ENCODE results near the gene CIAO2B.
A peak's percentile ranks its signal among the peaks of the same experiment; 100 is the strongest.
"Not testable (repeated sequence)": the region's sequence is repeated elsewhere in the genome, so short reads cannot be mapped to it uniquely, and the experiment has no call there.

Gene CIAO2B

DNA sequence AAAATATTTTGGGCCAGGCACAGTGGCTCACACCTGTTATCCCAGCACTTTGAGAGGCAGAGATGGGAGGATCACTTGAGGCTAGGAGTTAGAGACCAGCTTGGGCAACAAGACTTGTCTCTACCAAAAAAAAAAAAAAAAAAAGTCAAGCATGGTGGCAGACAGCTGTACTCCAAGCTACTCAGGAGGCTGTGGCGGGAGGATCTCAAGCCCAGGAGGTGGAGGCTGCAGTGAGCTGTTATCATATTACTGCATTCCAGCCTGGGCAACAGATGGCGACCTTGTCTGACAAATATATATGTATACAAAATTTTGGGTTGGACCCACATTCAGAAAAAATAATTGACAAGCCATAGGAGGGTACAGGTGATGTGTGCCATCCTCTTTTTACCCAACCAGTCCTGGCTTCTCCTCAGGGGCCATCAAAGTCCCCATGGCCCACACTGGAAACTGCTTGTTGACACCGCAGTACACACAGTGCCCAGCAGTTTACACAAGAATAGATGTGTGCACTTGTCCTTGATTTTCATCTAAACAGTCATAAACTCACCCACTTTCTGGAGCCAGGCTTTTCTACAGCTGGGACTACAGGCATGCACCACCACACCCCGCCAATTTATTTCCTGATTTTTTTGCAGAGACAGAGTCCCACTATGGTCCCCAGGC lies 2.8 kb upstream of the CIAO2B start:
- DNase-seq, result no peak

DNA sequence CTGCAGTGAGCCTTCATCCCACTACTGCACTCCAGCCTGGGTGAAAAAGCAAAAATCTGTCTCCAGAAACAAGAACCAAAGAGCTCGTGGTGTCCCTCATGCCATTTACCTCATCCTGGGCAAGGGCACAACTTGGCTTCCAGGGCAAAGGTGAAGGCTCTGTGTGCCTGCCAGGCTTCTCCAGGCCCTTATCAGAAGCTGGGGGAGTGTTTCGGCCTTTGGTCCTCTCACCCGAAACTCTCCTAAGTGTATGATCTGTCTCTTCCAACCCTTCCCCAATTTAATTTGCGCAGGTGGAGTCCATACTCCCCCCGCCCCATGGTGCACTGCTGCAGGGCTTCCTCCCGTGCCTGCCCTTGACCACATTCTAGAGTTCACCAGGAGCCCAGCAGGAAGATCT lies 2.3 kb upstream of the CIAO2B start:
- no peak for DNase-seq

DNA sequence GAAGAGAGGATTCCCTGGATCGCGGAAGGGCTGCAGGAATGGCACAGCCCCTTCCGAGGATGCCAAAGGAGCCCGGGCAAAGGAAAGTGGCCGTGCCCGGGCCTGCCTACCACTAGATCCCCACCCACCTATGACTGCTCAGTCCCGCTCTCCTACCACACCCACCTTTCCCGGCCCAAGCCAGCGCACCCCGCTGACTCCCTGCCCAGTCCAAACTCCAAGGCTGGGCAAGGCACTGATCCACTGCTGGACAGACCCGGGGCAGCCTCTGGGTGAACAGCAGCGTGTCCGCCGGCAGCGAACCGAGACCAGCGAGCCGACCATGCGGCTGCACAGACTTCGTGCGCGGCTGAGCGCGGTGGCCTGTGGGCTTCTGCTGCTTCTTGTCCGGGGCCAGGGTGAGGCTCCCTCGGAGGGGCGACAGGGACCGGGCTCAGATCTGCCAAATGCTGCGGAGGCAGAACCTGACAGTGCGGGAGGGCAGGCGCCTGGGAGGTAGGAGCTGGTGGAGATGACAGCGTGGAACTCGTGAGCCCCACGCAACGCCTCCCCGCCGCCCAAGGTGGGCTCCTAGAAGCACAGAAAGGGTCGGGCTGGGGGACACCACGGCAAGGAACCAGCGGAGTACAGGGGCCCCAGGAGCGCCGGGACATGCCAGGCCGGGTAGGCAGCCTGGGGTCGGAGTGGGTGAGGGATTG lies 1.3 kb upstream of the CIAO2B start, which contains the start of gene CES2:
TSS of gene CES2 (plus strand) at position 203 of the 698 bp plus-strand sequence. CDS start at position 323, 120 bp downstream.
- no peak for DNase-seq

DNA sequence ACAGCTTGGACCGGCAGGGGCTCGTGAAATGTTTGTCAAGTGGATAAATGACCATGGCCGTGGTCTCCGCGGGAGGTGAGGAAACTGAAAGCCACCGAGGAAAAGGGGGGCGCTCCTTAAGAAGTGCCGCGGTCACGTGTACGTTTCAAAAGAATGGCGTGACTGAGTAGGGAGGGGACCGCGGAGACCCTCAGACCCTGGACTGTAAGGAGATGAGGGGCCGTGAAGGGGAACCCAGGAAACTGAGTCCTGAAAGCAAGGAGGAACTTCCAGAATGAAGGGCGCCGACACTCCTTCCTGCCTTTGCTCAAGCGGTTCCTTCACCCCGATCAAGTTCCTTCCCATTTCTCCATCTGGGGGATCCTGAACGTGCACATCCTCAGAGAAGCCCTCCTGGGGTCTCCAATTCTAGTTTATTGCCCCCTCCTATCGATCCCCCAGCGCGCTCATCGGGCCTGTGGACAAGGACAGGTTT lies 674 bp upstream of the CIAO2B start:
- not testable (repeated sequence) for DNase-seq

DNA sequence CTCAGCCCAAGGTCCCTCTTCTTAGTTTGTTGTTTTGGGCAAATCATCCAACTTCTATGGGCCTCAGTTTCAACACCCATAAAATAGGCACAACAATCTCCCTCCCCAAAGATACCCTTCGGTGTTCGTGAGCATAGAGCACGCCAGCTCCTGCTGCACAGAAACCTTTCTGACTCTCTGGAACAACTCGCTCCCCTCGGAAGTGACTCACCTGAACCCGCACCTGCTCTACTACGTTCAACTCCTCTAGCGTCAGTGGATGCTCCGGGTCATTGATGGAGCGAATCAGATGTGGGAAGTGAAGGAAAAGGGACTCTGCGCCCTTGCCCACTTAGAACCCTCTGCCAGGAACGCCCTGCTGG lies 445 bp downstream of the CIAO2B start:
- peak; percentile 54 for DNase-seq

DNA sequence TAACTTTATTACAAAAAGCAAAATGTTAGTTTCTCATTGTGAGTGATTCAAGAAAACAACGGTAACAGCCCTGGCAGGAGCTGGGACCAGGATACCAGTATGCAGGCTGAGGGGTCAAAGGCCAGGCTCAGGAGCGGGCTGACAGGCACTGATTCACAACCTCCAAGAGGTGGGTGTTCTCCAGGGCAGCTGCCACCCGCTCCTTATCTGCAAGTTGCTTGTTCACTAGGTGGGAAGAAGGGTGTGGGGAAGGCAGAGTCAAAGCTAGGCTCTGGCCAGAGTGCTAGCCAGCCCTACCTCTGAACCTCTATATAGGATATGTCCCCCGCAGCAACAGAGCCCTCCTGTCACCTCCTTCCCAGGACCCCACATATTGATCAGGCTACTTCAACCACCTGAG lies 2.1 kb downstream of the CIAO2B start:
- DNase-seq, result no peak

DNA sequence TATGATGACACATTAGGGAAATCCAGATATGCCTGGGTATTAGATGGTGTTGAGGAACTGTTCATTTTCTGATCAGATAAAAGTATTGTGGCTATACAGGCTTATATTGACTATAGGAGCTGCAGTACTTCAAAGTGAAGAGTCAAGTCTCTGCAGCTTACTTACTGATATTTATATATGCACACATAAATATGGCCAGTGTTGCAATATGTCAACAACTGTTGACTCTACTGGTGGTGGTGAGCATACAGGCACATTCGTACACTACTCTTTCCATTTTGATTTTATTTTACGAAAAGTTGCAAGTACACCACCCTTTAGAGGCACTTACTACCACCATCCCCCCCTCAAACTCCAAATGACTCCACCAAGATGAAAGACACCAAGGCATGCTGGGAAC lies 2.5 kb downstream of the CIAO2B start:
- no peak for DNase-seq

DNA sequence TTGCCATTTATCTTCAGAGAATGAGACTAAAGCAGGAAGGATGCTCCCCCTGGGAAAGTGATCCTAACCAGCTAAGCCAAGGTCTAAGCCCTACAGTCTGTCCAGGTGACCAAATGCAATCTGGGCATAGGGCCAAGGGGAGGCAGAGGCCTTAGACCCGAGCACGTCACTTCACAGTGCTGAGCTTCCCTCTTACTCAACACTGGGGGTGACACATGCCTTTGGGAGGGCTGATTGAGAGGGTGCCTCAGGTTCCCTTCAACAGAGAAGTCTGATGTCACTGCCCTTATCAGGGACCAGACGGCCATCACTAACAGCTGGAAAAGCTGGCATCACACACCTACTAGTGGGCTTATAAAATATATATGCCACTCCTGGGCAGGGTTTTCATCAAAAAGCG lies 4.0 kb downstream of the CIAO2B start:
- no peak for DNase-seq

DNA sequence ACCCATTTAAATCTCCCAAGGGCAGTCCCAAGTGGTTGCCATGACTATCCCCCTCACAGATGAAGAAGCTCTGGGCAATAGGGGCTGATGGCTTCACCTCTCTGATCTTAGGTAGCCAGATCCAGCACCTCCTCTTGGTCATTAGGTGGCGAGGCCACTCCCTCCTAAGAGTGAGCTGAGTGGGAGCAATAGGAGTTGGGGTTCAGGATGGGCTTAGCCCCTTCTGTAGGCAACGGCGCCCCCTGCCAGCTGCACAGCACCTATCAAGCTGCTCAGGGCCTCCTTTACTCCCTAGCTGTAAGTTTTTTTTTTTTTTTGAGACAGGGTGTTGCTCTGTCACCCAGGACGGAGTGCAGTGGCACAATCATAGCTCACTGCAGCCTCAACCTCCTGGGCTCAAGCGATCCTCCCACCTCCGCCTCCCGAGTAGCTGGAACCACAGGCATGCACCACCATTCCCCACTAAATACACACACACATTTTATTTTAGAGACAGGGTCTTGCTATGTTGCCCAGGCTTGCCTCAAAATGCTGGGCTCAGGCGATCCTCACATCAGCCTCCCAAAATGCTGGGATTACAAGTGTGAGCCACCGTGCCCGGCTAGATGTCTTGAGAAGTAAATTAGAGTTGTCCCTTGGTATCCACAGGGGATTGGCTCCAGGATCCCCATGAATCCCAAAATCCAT lies 5.4 kb downstream of the CIAO2B start:
- DNase-seq, result no peak

DNA sequence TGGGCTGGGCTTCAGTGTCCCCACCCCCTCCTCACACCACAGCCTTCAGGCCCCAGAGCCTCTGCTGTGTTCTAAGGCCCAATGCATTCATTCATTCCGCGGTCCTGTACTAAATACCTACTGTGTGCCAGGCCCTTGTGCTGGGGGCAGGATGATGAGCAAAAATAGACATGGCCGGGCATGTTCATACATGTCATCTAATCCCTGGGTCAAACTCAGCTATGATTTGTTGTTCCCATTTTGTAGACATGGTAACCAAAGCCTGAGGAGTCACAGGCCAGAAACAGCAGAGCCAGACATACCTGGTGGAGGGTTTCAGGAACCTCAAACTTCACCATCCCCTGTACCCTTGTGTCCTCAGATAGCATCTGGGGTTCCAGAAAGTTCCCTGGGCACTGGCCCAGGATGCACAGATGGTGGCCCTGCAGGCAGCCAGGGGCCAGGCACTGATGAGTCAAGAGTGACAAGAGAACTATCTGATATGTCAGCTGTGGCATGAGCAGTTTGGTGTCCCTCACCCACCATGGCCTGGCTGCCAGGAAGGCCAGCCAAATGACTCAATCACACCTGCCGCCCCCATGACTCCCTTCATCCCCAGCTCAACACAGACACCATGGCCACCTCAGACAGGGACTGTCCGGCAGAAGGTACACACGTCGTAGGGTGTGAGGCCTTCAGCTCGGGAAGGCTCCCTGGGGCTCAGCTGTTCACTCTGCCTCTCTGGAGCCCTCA lies 6.1 kb downstream of the CIAO2B start:
- DNase-seq, result no peak

DNA sequence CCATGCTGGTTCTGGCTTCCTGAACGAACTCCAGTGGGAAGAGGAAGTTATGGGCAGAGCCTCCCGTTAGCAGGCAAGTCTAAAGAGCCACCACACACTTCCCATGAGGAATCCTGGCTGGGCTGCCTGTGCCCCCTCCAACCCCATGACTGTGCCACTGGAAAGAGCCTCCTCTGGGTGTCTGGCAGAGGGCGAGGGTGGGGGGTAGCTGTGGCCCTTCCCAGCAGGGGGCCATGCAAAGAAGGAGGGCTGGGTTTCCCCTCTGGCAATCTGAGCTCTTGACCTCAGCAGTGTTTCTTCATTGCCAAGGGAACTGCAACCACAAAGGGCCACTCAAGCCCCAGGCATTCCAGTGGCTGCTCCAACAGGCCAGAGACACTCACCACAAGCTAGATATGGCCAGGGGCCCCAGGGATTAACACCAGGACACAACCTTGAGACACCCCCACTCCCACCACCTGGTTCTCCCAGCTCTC lies 7.2 kb downstream of the CIAO2B start:
- DNase-seq, result no peak

DNA sequence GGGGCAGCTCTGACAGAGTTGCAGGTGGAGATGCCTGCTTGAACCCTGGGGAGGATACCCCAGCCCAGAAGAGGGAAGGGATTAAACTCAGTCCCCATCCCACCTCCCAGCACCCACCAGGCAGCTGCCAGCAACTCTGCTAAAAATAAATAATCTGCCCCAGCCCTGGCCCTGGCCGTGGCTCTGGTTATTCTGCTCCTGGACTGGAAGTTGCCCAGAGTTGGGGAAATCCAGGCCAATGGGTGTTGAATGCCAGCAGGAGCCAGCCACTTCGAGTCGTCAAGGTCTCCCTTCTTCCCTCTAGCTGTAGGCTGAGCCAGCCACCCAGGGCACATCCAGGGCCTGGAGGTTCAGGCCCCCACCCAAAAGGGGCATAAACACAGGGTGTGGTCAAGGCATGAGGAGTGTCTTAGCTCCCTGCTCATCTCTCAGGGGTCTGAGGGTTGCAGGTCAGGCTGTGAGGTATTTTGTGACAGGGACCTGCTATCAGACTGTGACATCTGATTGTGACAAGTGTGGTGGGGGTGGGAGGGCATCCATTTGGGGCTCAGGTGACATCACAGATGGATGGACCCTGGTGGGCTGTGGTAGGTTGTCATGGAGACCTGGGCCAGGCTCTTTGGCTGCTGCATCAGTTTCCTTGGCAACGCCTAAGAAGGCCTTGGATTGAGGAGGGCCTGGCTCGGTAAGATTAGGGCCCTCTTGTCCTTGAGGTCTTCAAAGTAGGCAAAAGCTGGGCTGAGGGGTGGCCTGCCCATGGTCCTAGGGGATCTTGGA lies 7.8 kb downstream of the CIAO2B start:
- no peak for DNase-seq

DNA sequence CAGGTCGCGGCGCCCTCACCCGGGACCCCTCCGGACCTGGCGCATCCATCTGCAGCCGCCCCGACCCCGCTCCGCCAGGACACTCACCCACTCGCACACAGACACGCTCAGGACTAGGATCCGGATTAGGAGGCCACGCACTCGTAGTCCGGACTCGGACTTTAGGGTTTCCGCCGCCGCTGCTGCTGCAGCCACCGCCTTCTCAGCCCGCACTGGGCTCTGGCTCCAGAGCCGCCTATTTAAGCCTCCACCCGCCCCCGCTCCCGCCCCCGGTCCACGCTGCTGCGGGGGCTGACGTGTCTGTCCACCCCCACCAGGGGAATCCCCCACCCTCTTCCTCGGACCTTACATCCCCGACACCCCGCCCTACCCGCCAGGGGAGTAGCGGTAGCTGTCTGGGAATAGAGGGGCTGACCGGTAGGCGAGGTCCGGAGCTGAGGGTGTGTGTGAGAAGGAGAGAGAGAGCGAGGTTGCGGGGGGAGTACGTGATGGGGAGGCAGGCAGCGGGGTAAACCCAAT lies 8.8 kb downstream of the CIAO2B start, which contains the start of gene RRAD:
TSS of gene RRAD (minus strand) at position 214 of the 519 bp plus-strand sequence. CDS start 356 bp downstream, outside the sequence.
- DNase-seq, result no peak

DNA sequence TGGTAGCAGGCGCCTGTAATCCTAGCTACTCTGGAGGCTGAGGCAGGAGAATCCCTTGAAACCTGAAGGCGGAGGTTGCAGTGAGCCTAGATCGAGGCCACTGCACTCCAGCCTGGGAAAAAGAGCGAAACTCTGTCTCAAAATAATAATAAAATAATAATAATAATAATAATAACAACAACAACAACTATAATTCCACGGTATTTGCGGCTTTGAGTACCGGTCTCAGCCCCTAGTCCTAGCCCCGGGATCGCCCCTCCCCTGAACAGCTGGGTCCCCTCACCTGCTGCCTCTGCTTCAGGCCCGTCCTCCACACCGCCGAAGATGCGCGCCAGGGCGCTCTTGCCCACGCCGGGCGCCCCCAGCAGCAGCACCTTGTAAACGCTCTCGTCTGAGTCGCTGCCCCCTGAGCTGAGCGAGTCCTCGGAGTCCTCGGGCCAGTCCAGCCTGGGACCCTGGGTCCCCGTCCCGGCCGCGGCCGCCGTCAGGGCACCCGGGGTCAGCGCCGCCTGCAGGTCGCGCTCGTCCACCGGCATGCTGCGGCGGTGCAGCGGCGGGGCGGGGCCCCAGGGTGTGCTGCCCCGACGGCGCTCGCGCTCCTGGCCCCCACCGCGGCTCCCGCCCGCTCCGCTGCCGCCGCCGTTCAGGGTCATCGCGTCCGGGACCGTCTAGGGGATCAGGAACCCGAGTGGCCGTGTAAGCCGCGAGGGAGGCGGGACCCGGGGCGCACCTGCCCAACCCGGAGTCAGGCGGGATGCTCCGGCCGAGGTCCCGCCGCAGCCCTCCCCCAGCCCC lies 9.5 kb downstream of the CIAO2B start:
- no peak for DNase-seq

DNA sequence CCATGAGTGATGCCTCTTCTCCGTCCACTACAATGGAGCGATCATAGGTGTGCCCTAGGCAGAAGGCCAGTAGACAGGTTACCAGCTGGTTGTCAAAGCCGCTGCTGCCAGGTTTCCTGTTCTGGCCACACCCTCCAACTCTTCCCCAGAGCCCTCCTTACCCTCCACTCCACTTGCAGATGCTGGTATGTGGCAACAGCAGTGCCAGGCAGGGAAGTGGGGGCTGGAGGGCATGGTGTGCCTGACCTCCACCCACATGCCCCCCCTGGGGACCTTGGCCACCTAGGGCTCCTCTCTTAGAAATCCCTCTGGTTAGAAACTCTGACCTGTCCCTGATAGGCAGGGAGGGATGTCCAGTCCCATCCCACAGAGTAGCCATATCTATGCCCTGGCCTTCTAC lies 10.3 kb downstream of the CIAO2B start:
- DNase-seq, result no peak

DNA sequence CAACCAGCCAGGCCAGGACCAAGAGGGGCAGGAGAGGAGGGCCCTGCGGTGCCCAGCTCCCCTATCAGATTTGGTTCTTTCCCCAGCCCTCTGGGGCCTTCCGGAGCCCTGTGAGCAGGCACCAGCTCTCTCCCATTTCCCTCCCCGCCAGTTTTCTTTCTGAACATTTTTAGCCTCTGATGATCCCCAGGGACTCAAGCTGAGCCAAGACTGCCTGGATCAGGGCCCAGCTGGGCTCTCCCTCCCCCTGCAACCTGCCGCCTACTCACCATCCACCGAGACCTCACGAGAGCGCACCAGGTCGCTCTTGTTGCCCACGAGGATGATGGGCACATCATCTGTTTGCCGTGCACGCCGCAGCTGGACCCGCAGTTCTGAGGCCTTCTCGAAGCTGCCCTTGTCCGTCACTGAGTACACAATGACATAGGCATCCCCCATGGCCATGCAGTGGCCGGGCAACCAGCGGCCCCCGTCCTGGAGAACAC lies 10.9 kb downstream of the CIAO2B start:
- no peak for DNase-seq

DNA sequence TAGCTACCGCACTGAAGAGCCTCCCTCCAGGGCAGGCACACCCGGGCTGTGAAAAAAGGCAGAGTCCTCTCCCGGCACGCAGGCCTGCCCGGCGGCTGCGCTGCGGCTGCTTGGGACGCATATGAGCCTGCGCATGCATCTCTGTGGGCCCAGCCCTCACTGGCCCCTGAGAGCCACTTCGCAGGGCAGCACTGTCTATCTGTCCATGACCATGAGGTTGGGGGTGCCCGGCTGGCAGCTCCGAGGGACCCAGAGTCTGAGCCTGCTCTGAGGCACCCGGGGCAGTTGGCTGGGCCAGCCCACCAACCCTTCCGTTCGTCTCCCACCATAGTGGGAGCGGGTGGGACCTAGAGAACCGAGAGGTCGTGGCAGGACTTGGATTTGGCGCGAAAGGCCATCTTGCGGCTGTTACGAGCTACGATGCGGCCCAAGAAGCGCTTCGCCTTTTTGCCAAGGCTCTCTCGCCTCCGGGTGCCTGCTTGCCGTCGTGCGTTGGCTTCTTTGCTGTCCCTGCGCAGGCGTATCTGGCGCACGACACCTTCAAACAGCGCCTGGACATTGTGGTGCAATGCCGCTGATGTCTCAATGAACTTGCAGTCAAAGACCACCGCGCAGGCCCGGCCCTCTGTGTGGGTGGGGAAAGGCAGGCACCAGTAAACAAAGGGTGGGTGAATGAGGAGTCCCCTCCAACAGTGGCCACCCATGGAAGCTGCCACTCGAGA lies 12.3 kb downstream of the CIAO2B start:
- DNase-seq, result no peak

DNA sequence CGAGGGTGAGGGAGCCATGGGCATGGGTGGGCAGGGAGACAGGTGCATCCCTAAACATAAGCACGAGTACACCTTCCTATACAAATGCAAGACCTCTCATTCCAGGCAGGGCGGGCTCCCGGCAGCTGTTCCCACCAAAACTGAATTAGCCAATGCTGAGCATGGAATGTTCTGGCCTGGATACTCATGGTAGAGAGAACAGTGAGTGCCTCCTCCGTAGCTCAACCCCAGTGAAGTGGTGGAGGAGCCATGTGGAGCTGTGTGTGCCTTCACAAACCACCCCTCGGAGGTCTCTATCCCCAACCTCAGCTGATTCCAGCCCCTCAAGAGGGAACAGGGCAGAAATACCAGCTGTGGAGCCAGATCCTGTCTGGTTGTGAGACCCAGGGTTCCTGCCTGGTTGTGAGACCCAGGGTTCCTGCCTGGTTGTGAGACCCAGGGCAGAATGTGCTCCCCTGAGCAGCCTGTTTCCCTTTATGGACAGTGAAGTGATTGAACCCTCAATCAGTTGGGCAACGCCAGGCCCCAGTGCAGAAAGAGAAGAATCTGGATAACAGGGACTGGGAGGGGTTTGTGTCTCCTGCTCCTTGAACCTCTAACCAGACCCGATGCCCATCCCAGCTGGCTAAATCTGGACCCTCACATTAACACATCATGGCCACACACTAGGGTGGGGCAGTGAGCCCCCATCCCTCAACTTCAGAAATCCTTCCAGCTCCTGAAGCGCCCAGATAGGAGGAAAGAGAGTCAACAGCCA lies 13.1 kb downstream of the CIAO2B start:
- DNase-seq, result no peak

DNA sequence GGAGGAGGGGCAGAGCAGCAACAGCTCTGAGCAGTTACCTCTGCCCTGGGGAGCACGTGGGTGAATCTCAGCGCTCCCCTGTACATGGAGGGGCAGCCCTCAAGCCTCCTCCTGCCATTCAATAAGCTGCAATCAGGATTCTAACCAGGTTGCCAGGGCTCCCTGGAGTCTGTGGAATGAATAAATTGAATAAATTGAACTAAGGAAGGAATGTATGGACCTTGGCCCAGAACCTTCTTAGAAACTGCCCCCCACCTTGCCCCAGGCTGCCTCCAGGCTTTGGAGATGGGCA lies 14.0 kb downstream of the CIAO2B start:
- no peak for DNase-seq
